Epidermal melanocyte (primary cell): ENCODE results near the gene TARS3.
A peak's percentile ranks its signal among the peaks of the same experiment; 100 is the strongest.
"Not testable (repeated sequence)": the region's sequence is repeated elsewhere in the genome, so short reads cannot be mapped to it uniquely, and the experiment has no call there.

Experiments used
- DNase-seq: peaks from one replicate; pipeline ENCODE4 v3.0.0; 2011; ENCODE audit warnings: low spot score; ENCODE audit not compliant: insufficient read length

TARS3 gene

GRCh38 chr15:101723874-101724674, at the start of gene TARS3:
TSS of gene TARS3 (minus strand) at chr15:101724473. CDS start at chr15:101724387, 86 bp downstream.
- peak; percentile 80 for DNase-seq

- no peak for DNase-seq
Observed at GRCh38 chr15:101773496-101774100, 49.3 kb upstream of the TARS3 start.

- DNase-seq, result no peak
Observed at GRCh38 chr15:101772921-101773320, 48.6 kb upstream of the TARS3 start.

- not testable (repeated sequence) for DNase-seq
Observed at GRCh38 chr15:101767083-101767640, 42.9 kb upstream of the TARS3 start.

- no peak for DNase-seq
Observed at GRCh38 chr15:101765772-101766456, 41.6 kb upstream of the TARS3 start.

- DNase-seq, result not testable (repeated sequence)
Observed at GRCh38 chr15:101765340-101765671, 41.0 kb upstream of the TARS3 start.

- not testable (repeated sequence) for DNase-seq
Observed at GRCh38 chr15:101764669-101765339, 40.5 kb upstream of the TARS3 start.

- not testable (repeated sequence) for DNase-seq
Observed at GRCh38 chr15:101746716-101747082, 22.4 kb upstream of the TARS3 start.

- DNase-seq, result not testable (repeated sequence)
Observed at GRCh38 chr15:101734837-101735236, 10.6 kb upstream of the TARS3 start.

- no peak for DNase-seq
Observed at GRCh38 chr15:101733545-101733944, 9.3 kb upstream of the TARS3 start.

- DNase-seq, result no peak
Observed at GRCh38 chr15:101732772-101733171, 8.5 kb upstream of the TARS3 start.

GRCh38 chr15:101731746-101732145, 7.5 kb upstream of the TARS3 start:
- no peak for DNase-seq

- no peak for DNase-seq
Observed at GRCh38 chr15:101727186-101727585, 2.9 kb upstream of the TARS3 start.

GRCh38 chr15:101725073-101725472, 800 bp upstream of the TARS3 start:
- DNase-seq, result no peak

GRCh38 chr15:101724675-101725005, 367 bp upstream of the TARS3 start:
- no peak for DNase-seq

- DNase-seq, result no peak
Observed at GRCh38 chr15:101723171-101723873, 951 bp downstream of the TARS3 start.

GRCh38 chr15:101718896-101719295, 5.4 kb downstream of the TARS3 start:
- no peak for DNase-seq

GRCh38 chr15:101712078-101712477, 12.2 kb downstream of the TARS3 start:
- DNase-seq, result no peak

GRCh38 chr15:101710806-101711205, 13.5 kb downstream of the TARS3 start:
- no peak for DNase-seq

- DNase-seq, result no peak
Observed at GRCh38 chr15:101709466-101709865, 14.8 kb downstream of the TARS3 start.

GRCh38 chr15:101707983-101708382, 16.3 kb downstream of the TARS3 start:
- no peak for DNase-seq
